AG04449 (cell line): ENCODE results near the gene LURAP1L.

ENCODE experiments used
- CTCF ChIA-PET: fragments of 350-600 bp; formaldehyde crosslinking; extraction: SDS; loops from one replicate; lab custom pipeline; 2021; ENCODE audit warnings: antibody characterized with exemption; lab: Yijun Ruan, JAX
- POLR2A ChIA-PET: fragments of 400-600, 350-600 bp; formaldehyde crosslinking; extraction: SDS; loops from one replicate; lab custom pipeline; 2020; ENCODE audit warnings: antibody characterized with exemption, inconsistent platforms; lab: Yijun Ruan, JAX
- DNase-seq: peaks from one replicate; pipeline ENCODE4 v3.0.0-alpha.2; 2010; ENCODE audit warnings: low read depth, low spot score
- H3K4me3 ChIP-seq: 2 replicates; pipeline ENCODE4 v1.5.1; 2011; ENCODE audit warnings: low read depth, mild to moderate bottlenecking, control low read depth, low read length
- CTCF ChIP-seq: IDR thresholded peaks from one replicate; pipeline ENCODE4 v1.5.1; 2011; ENCODE audit warnings: mild to moderate bottlenecking, moderate library complexity, low read length, control low read depth, inconsistent platforms; ENCODE audit not compliant: insufficient read depth; ENCODE audit errors: missing control alignments

LURAP1L gene, protein sequence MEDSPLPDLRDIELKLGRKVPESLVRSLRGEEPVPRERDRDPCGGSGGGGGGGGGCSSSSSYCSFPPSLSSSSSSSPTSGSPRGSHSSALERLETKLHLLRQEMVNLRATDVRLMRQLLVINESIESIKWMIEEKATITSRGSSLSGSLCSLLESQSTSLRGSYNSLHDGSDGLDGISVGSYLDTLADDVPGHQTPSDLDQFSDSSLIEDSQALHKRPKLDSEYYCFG

DNA sequence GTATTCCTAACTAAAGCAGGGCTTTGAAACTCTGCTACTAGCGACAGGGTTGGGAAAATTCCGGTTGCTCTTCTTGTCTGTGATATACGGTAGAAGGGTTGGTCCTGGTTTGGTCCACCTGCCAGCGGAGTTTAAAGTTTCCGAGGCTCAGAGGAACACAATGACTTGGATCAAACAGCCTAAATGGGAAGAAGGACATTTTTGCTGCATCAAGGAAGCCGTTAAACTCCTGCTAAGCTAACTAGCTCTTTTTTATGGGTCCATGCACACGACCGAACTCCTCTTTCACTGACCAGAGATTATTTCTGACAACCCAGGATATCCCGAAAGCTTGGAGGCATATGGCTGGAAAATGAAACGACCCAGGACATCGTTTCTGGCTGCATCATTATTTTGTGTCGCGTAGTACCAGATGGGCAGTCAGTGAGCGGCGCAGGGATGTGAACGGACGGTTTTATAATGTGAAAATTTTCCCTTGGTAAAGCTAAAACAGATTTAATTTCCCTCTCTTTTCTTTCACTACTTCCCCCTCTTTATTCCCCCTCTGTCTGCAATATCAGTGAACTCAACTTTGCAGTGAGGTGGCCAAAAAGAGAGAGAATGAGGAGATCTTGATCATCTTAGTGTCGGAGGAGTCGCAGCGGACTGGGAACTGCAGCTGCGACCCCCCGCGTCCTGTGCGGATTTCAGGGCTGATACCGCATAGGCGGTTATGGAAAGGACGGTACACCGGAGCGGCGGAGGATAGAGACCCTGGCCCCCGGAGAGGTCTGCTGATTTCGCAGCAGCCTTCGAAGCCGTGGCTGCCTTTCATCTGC lies at the start of gene LURAP1L:
LURAP1L (plus strand) TSS at position 160 of the 818 bp plus-strand sequence. CDS start 696 bp downstream, outside the sequence.
- ChIA-PET CTCF (interaction anchor here (1.2 to 5.5 kb wide), 20 partner anchors 8 to 112 kb away, joined by 3 to 32 read pairs (median 7); no protein-coding TSS in a partner anchor), POLR2A (interaction anchor here (1.0 kb wide), 1 partner anchor 109 kb away, joined by 3 read pairs; no protein-coding TSS in a partner anchor)
- no peak for TF ChIP-seq CTCF
- H3K4me3 ChIP-seq: peak within 1 kb of the TSS; percentile 85
- no peak for DNase-seq

GRCh38 chr9:12726795-12727194 lies 48.0 kb upstream of the LURAP1L start:
- DNase-seq: no peak
- ChIA-PET POLR2A (interaction anchor here (0.7 kb wide), 1 partner anchor 73 kb away, joined by 5 read pairs; no protein-coding TSS in a partner anchor), CTCF (interaction anchor here (0.9 to 15.8 kb wide), 6 partner anchors 7 to 363 kb away, joined by 5 to 255 read pairs (median 16); partner anchors contain the start of gene LURAP1L)
- no peak overlapping the region for H3K4me3 ChIP-seq
- no peak for TF ChIP-seq CTCF

DNA sequence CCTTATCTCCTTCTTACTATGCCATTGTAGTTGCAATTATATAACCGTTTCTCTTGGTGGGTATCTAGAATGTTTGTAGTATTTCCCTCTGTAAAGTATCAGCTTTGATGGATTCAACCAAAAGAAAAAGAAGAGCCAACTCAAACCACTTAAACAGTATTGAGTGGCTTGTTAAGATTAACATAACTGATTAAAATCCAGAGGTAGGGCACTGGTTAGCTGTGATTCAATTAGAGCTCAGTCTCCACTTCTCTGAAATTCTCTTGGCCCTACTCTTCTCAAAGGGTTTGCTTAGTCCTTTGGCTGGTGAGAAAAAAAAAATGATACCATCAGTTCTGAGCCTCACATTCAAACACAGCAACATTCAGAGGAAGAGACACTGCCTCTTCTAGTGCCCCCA lies 44.6 kb upstream of the LURAP1L start:
- H3K4me3 ChIP-seq: no peak overlapping the region
- no peak for TF ChIP-seq CTCF
- no peak for DNase-seq
- CTCF ChIA-PET: interaction anchor here (1.4 to 15.8 kb wide), 3 partner anchors 10 to 359 kb away, joined by 8 to 255 read pairs (median 25); no protein-coding TSS in a partner anchor
- POLR2A ChIA-PET: no interaction called here

- ChIA-PET POLR2A (no interaction called here), CTCF (interaction anchor here (15.8 kb wide), 1 partner anchor 158 kb away, joined by 255 read pairs; no protein-coding TSS in a partner anchor)
- TF ChIP-seq CTCF: no peak
Observed at GRCh38 chr9:12730927-12731326, 43.9 kb upstream of the LURAP1L start.

GRCh38 chr9:12732971-12733370 lies 41.8 kb upstream of the LURAP1L start:
- CTCF ChIA-PET: interaction anchor here (0.6 to 2.0 kb wide), 3 partner anchors 8 to 152 kb away, joined by 3 to 8 read pairs (median 4); no protein-coding TSS in a partner anchor
- POLR2A ChIA-PET: no interaction called here

More at GRCh38 chr9:12730927-12731326, 43.9 kb upstream of the LURAP1L start:
- DNase-seq: no peak
- H3K4me3 ChIP-seq: no peak overlapping the region

More at GRCh38 chr9:12732971-12733370, 41.8 kb upstream of the LURAP1L start:
- TF ChIP-seq CTCF: no peak
- no peak for DNase-seq
- H3K4me3 ChIP-seq: no peak overlapping the region
